Measurements from ENCODE around the gene CNOT2. TPM values are rescaled to one million over a fixed set of nuclear protein-coding genes. Genes with fewer than 3 reads are reported as not detected.

The CNOT2 gene
- total RNA-seq, 2 experiments from 2014 or later = 65.2 to 68.4 TPM

- Mint-ChIP-seq H3K27ac (peak overlapping the region; percentile 99), H3K4me3 (peak overlapping the region; percentile 98), H3K27me3 (no peaks in the 10 kb centered on the region), H3K4me1 (peaks cover 56% of the 10 kb centered on the region), H3K36me3 (peaks cover 44% of the 10 kb centered on the region), H3K9me3 (ENCODE audit: low read depth) (no peaks in the 10 kb centered on the region)
- CTCF ChIA-PET = interaction anchor here (1.0 kb wide), 1 partner anchor 58 kb away, joined by 3 read pairs; no protein-coding TSS in a partner anchor
- peak; percentile 79 for DNase-seq
- ATAC-seq = peak; percentile 65
Observed at GRCh38 chr12:70243510-70244371, 508 bp downstream of the CNOT2 start.

- ATAC-seq (no peak), DNase-seq (no peak)
- H3K9me3 Mint-ChIP-seq (ENCODE audit: low read depth) = no peaks in the 10 kb centered on the region
- peak overlapping the region; percentile 98 for H3K4me3 Mint-ChIP-seq
- H3K27me3 Mint-ChIP-seq = no peaks in the 10 kb centered on the region
- peaks cover 56% of the 10 kb centered on the region for H3K4me1 Mint-ChIP-seq
- H3K27ac Mint-ChIP-seq = peak overlapping the region; percentile 99
- CTCF ChIA-PET = interaction anchor here (0.6 to 1.0 kb wide), 2 partner anchors 48 to 57 kb away, joined by 3 read pairs; no protein-coding TSS in a partner anchor
- H3K36me3 Mint-ChIP-seq = peaks cover 39% of the 10 kb centered on the region
Observed at GRCh38 chr12:70244409-70244808, 1.2 kb downstream of the CNOT2 start.

GRCh38 chr12:70245458-70245857, 2.2 kb downstream of the CNOT2 start:
- ATAC-seq = no peak
- H3K27ac Mint-ChIP-seq = no peak overlapping the region

GRCh38 chr12:70246580-70246979, 3.3 kb downstream of the CNOT2 start:
- DNase-seq = no peak
- ATAC-seq = no peak
- Mint-ChIP-seq H3K4me1 (peaks cover 53% of the 10 kb centered on the region), H3K27me3 (no peaks in the 10 kb centered on the region), H3K4me3 (no peak overlapping the region), H3K36me3 (peaks cover 32% of the 10 kb centered on the region), H3K27ac (no peak overlapping the region), H3K9me3 (ENCODE audit: low read depth) (no peaks in the 10 kb centered on the region)
- CTCF ChIA-PET = no interaction called here

More at GRCh38 chr12:70245458-70245857, 2.2 kb downstream of the CNOT2 start:
- peaks cover 33% of the 10 kb centered on the region for H3K36me3 Mint-ChIP-seq
- no peak for DNase-seq
- peaks cover 55% of the 10 kb centered on the region for H3K4me1 Mint-ChIP-seq
- CTCF ChIA-PET = no interaction called here
- no peak overlapping the region for H3K4me3 Mint-ChIP-seq
- H3K9me3 Mint-ChIP-seq (ENCODE audit: low read depth) = no peaks in the 10 kb centered on the region
- no peaks in the 10 kb centered on the region for H3K27me3 Mint-ChIP-seq

- Mint-ChIP-seq H3K27ac (no peak overlapping the region), H3K27me3 (no peaks in the 10 kb centered on the region), H3K9me3 (ENCODE audit: low read depth) (no peaks in the 10 kb centered on the region), H3K4me3 (no peak overlapping the region), H3K4me1 (peaks cover 46% of the 10 kb centered on the region), H3K36me3 (peaks cover 30% of the 10 kb centered on the region)
- ATAC-seq (no peak), DNase-seq (no peak)
- CTCF ChIA-PET = interaction anchor here (0.8 kb wide), 1 partner anchor 120 kb away, joined by 3 read pairs; no protein-coding TSS in a partner anchor
Observed at GRCh38 chr12:70247653-70248199, 4.5 kb downstream of the CNOT2 start.

- H3K36me3 Mint-ChIP-seq = peaks cover 34% of the 10 kb centered on the region
- no peak overlapping the region for H3K4me3 Mint-ChIP-seq
- no peak for DNase-seq
- ATAC-seq = no peak
- no peak overlapping the region for H3K27ac Mint-ChIP-seq
- no peaks in the 10 kb centered on the region for H3K9me3 Mint-ChIP-seq (ENCODE audit: low read depth)
- peaks cover 49% of the 10 kb centered on the region for H3K4me1 Mint-ChIP-seq
- no peaks in the 10 kb centered on the region for H3K27me3 Mint-ChIP-seq
- CTCF ChIA-PET = no interaction called here
Observed at GRCh38 chr12:70248876-70249275, 5.6 kb downstream of the CNOT2 start.

GRCh38 chr12:70249903-70250302, 6.7 kb downstream of the CNOT2 start:
- no peak for DNase-seq
- CTCF ChIA-PET = no interaction called here
- Mint-ChIP-seq H3K27me3 (no peaks in the 10 kb centered on the region), H3K27ac (no peak overlapping the region), H3K36me3 (peaks cover 27% of the 10 kb centered on the region), H3K4me3 (no peak overlapping the region), H3K4me1 (peaks cover 44% of the 10 kb centered on the region), H3K9me3 (ENCODE audit: low read depth) (no peaks in the 10 kb centered on the region)
- ATAC-seq = no peak

GRCh38 chr12:70251226-70251625, 8.0 kb downstream of the CNOT2 start:
- DNase-seq (no peak), ATAC-seq (no peak)
- peaks cover 37% of the 10 kb centered on the region for H3K4me1 Mint-ChIP-seq
- CTCF ChIA-PET = no interaction called here
- peaks cover 27% of the 10 kb centered on the region for H3K36me3 Mint-ChIP-seq
- H3K27ac Mint-ChIP-seq = no peak overlapping the region
- H3K27me3 Mint-ChIP-seq = no peaks in the 10 kb centered on the region
- no peak overlapping the region for H3K4me3 Mint-ChIP-seq
- H3K9me3 Mint-ChIP-seq (ENCODE audit: low read depth) = no peaks in the 10 kb centered on the region

GRCh38 chr12:70251661-70252060, 8.4 kb downstream of the CNOT2 start:
- H3K36me3 Mint-ChIP-seq = peaks cover 28% of the 10 kb centered on the region
- H3K4me3 Mint-ChIP-seq = no peak overlapping the region
- peaks cover 33% of the 10 kb centered on the region for H3K4me1 Mint-ChIP-seq
- DNase-seq (no peak), ATAC-seq (no peak)
- H3K9me3 Mint-ChIP-seq (ENCODE audit: low read depth) = no peaks in the 10 kb centered on the region
- H3K27ac Mint-ChIP-seq = no peak overlapping the region
- CTCF ChIA-PET = no interaction called here
- H3K27me3 Mint-ChIP-seq = no peaks in the 10 kb centered on the region

GRCh38 chr12:70252832-70253231, 9.6 kb downstream of the CNOT2 start:
- Mint-ChIP-seq H3K36me3 (peaks cover 27% of the 10 kb centered on the region), H3K27me3 (no peaks in the 10 kb centered on the region), H3K4me3 (no peak overlapping the region), H3K9me3 (ENCODE audit: low read depth) (no peaks in the 10 kb centered on the region), H3K27ac (no peak overlapping the region), H3K4me1 (peaks cover 26% of the 10 kb centered on the region)
- DNase-seq (no peak), ATAC-seq (no peak)
- CTCF ChIA-PET = no interaction called here

- ATAC-seq (no peak), DNase-seq (no peak)
- Mint-ChIP-seq H3K36me3 (peaks cover 26% of the 10 kb centered on the region), H3K27me3 (no peaks in the 10 kb centered on the region), H3K4me1 (peaks cover 23% of the 10 kb centered on the region), H3K4me3 (no peak overlapping the region), H3K9me3 (ENCODE audit: low read depth) (no peaks in the 10 kb centered on the region), H3K27ac (no peak overlapping the region)
- CTCF ChIA-PET = no interaction called here
Observed at GRCh38 chr12:70254225-70254624, 11.0 kb downstream of the CNOT2 start.

GRCh38 chr12:70254846-70255245, 11.6 kb downstream of the CNOT2 start:
- CTCF ChIA-PET = no interaction called here
- Mint-ChIP-seq H3K36me3 (peaks cover 26% of the 10 kb centered on the region), H3K4me1 (peaks cover 22% of the 10 kb centered on the region), H3K27ac (no peak overlapping the region), H3K9me3 (ENCODE audit: low read depth) (no peaks in the 10 kb centered on the region), H3K27me3 (no peaks in the 10 kb centered on the region), H3K4me3 (no peak overlapping the region)
- DNase-seq = no peak
- ATAC-seq = no peak

- no peaks in the 10 kb centered on the region for H3K9me3 Mint-ChIP-seq (ENCODE audit: low read depth)
- no peak overlapping the region for H3K27ac Mint-ChIP-seq
- DNase-seq (no peak), ATAC-seq (no peak)
- H3K27me3 Mint-ChIP-seq = no peaks in the 10 kb centered on the region
- H3K36me3 Mint-ChIP-seq = peaks cover 27% of the 10 kb centered on the region
- no peak overlapping the region for H3K4me3 Mint-ChIP-seq
- H3K4me1 Mint-ChIP-seq = peaks cover 21% of the 10 kb centered on the region
- CTCF ChIA-PET = no interaction called here
Observed at GRCh38 chr12:70255311-70255710, 12.1 kb downstream of the CNOT2 start.

Data from activated CD8-positive, alpha-beta memory T cell treated with anti-CD3 and anti-CD28 coated beads, Interleukin-2, amount 10 ng/mL, durations not matched to agents 7 days and 5 days (primary cell).